GM10248 (cell line): ENCODE data around the gene ABCA13.

ENCODE experiments used
- CTCF ChIA-PET: fragments of 300-600 bp; sonication (Branson Sonifier 250); formaldehyde crosslinking; extraction: SDS; loops from one replicate; lab custom pipeline; 2021; ENCODE audit warnings: antibody characterized with exemption; lab: Yijun Ruan, JAX
- POLR2A ChIA-PET: fragments of 350-650 bp; sonication (Branson Sonifier 250); formaldehyde crosslinking; extraction: SDS; loops from one replicate; lab custom pipeline; 2020; ENCODE audit warnings: antibody characterized with exemption; lab: Yijun Ruan, JAX
- DNase-seq: peaks from one replicate; pipeline ENCODE4 v3.0.0; 2012; ENCODE audit errors: extremely low spot score
- CTCF ChIP-seq: IDR thresholded peaks from 2 replicates; pipeline ENCODE4 v1.5.1; 2012; ENCODE audit warnings: mild to moderate bottlenecking, low read depth; ENCODE audit errors: extremely low read depth, missing control alignments, control extremely low read depth

The ABCA13 gene

DNA sequence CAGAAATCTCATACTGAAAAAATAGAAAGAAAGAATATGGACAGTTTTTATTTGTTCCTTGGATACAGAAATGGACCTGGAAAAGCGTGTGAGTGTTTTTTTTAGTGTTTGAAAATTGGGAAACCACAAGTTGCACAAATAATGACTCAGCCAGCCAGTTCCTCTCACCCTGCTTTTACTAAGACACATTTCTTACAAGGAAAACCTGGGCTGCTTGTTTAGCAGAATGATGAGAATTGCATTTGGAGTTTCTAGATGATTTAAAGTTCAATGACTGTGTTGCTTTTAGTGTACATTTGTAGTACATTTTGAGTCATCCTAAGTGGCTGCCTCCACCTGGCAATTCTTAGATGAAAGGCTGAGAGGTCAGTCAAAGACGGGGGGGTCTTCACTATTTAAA, 218.7 kb downstream of the ABCA13 start:
- TF ChIP-seq CTCF, result no peak
- ChIA-PET CTCF (no interaction called here), POLR2A (no interaction called here)
- DNase-seq, result no peak

GRCh38 chr7:48390388-48391327, 219.4 kb downstream of the ABCA13 start:
- no peak for TF ChIP-seq CTCF
- no peak for DNase-seq
- CTCF ChIA-PET, result no interaction called here
- POLR2A ChIA-PET, result no interaction called here

DNA sequence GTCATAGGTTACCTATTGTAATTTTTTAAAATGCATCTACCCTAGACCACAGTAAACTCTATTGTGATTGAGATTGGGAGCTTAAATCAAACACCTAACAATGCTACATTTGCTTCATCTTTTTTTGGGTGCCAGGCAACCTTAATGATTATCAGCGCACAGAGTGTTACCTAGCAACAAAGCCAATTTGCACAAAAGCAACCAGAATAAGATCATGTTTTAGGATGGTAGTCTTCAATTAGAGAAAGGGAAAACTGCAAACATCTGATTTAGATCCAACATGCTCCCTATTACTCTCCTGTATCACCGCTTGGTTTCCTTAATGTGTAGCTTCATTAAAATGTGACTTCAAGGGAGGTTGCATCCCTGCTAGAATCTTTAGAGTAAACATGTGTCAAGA, 226.9 kb downstream of the ABCA13 start:
- DNase-seq, result no peak
- CTCF ChIA-PET, result interaction anchor here (1.0 kb wide), 1 partner anchor 19 kb away, joined by 4 read pairs; no protein-coding TSS in a partner anchor
- POLR2A ChIA-PET, result no interaction called here

DNA sequence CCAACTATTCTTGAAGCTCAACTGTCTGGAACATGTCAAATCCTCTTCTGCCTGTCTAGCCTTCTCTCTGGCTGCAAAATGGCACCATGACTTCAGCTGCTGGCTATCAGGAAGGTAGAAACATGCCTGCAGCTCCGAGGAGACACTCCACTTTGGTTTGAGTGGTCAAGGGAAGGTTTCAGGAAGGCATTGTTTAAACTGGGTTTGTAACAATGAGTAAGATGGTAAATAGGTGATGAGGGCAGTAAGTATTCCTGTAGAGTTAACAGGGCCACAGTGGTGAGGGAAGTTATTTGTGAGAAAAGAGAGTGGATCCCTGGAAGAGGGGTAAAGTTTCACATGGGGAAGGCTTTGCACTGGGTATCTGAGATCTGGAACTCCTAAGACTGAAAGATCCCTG, 231.5 kb downstream of the ABCA13 start:
- TF ChIP-seq CTCF, result no peak
- no peak for DNase-seq
- ChIA-PET POLR2A (no interaction called here), CTCF (no interaction called here)

More for the DNA sequence above, 226.9 kb downstream of the ABCA13 start:
- no peak for TF ChIP-seq CTCF

DNA sequence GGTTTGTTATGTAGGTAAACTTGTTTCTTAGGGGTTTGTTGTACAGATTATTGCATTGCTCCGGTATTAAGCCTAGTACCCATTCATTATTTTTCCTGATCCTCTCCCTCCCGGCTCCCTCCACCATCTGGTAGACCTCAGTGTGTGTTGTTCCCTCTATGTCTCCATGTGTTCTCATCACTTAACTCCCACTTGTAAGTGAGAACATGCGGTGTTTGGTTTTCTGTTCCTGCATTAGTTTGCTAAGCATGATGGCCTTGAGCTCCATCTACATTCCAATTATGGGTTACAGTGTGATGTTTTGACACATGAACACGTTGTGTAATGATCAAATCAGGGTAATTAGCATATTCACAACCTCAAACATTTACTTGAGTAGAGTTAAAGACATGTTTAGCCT, 237.5 kb downstream of the ABCA13 start:
- DNase-seq, result no peak
- no peak for TF ChIP-seq CTCF
- POLR2A ChIA-PET, result no interaction called here
- CTCF ChIA-PET, result no interaction called here

- TF ChIP-seq CTCF, result no peak
- ChIA-PET POLR2A (no interaction called here), CTCF (no interaction called here)
- DNase-seq, result no peak
Observed at GRCh38 chr7:48411619-48412018, 240.4 kb downstream of the ABCA13 start.
